Nephron progenitor cell (in vitro differentiated cells): ENCODE data around the gene MYO3B.
A peak's percentile ranks its signal among the peaks of the same experiment; 100 is the strongest.

Experiments used
- DNase-seq: peaks from one replicate; pipeline ENCODE4 v3.0.0; 2021
- H3K27ac Mint-ChIP-seq: 2 replicates; pipeline ENCODE4 v1.8.0; 2021; ENCODE audit warnings: mild to moderate bottlenecking, moderate library complexity, mixed read lengths
- H3K27me3 Mint-ChIP-seq: 2 replicates; pipeline ENCODE4 v1.8.0; 2021; ENCODE audit warnings: mild to moderate bottlenecking, low read depth, mixed read lengths; ENCODE audit not compliant: poor library complexity
- H3K36me3 Mint-ChIP-seq: 2 replicates; pipeline ENCODE4 v1.8.0; 2021; ENCODE audit warnings: low read depth, mixed read lengths
- H3K4me1 Mint-ChIP-seq: 2 replicates; pipeline ENCODE4 v1.8.0; 2021; ENCODE audit warnings: mixed read lengths
- H3K4me3 Mint-ChIP-seq: 2 replicates; pipeline ENCODE4 v1.8.0; 2021; ENCODE audit warnings: mild to moderate bottlenecking, moderate library complexity, mixed read lengths
- H3K9me3 Mint-ChIP-seq: 2 replicates; pipeline ENCODE4 v1.8.0; 2021; ENCODE audit warnings: mild to moderate bottlenecking, moderate library complexity, mixed read lengths
- CTCF ChIP-seq: fragments of 200-600 bp; sonication (generic); IDR thresholded peaks from 2 replicates; pipeline ENCODE4 v1.5.0; 2021; ENCODE audit warnings: antibody characterized with exemption

The MYO3B gene

GRCh38 chr2:170235860-170236679 lies 58.1 kb downstream of the MYO3B start:
- peak; percentile 66 for DNase-seq
- Mint-ChIP-seq H3K4me3 (no peak overlapping the region), H3K4me1 (peaks cover 42% of the 10 kb centered on the region), H3K9me3 (no peaks in the 10 kb centered on the region), H3K27ac (no peak overlapping the region), H3K36me3 (no peaks in the 10 kb centered on the region), H3K27me3 (peaks cover 10% of the 10 kb centered on the region)
- TF ChIP-seq CTCF, result peak; percentile 66

- Mint-ChIP-seq H3K9me3 (no peaks in the 10 kb centered on the region), H3K4me3 (no peak overlapping the region), H3K36me3 (no peaks in the 10 kb centered on the region), H3K4me1 (peaks cover 44% of the 10 kb centered on the region), H3K27ac (no peak overlapping the region), H3K27me3 (peaks cover 10% of the 10 kb centered on the region)
- TF ChIP-seq CTCF, result no peak
- no peak for DNase-seq
Measured at GRCh38 chr2:170236680-170237047, 58.7 kb downstream of the MYO3B start.

- H3K9me3 Mint-ChIP-seq, result no peaks in the 10 kb centered on the region
- no peak overlapping the region for H3K27ac Mint-ChIP-seq
- no peak for DNase-seq
- peaks cover 10% of the 10 kb centered on the region for H3K27me3 Mint-ChIP-seq
- peaks cover 47% of the 10 kb centered on the region for H3K4me1 Mint-ChIP-seq
- no peaks in the 10 kb centered on the region for H3K36me3 Mint-ChIP-seq
- no peak for TF ChIP-seq CTCF
- no peak overlapping the region for H3K4me3 Mint-ChIP-seq
Measured at GRCh38 chr2:170237572-170238120, 59.7 kb downstream of the MYO3B start.

- no peak for DNase-seq
- no peaks in the 10 kb centered on the region for H3K36me3 Mint-ChIP-seq
- peaks cover 5% of the 10 kb centered on the region for H3K27me3 Mint-ChIP-seq
- no peaks in the 10 kb centered on the region for H3K9me3 Mint-ChIP-seq
- no peak for TF ChIP-seq CTCF
- H3K4me3 Mint-ChIP-seq, result no peak overlapping the region
- H3K27ac Mint-ChIP-seq, result no peak overlapping the region
- peaks cover 47% of the 10 kb centered on the region for H3K4me1 Mint-ChIP-seq
Measured at GRCh38 chr2:170238776-170239175, 60.8 kb downstream of the MYO3B start.

GRCh38 chr2:170240629-170241028 lies 62.7 kb downstream of the MYO3B start:
- H3K36me3 Mint-ChIP-seq, result no peaks in the 10 kb centered on the region
- H3K4me3 Mint-ChIP-seq, result no peak overlapping the region
- H3K27me3 Mint-ChIP-seq, result peaks cover 5% of the 10 kb centered on the region
- no peak for DNase-seq
- no peaks in the 10 kb centered on the region for H3K9me3 Mint-ChIP-seq
- peaks cover 47% of the 10 kb centered on the region for H3K4me1 Mint-ChIP-seq
- no peak for TF ChIP-seq CTCF
- H3K27ac Mint-ChIP-seq, result no peak overlapping the region

GRCh38 chr2:170241756-170242155 lies 63.8 kb downstream of the MYO3B start:
- no peak for DNase-seq
- H3K36me3 Mint-ChIP-seq, result no peaks in the 10 kb centered on the region
- TF ChIP-seq CTCF, result no peak
- no peak overlapping the region for H3K4me3 Mint-ChIP-seq
- H3K27me3 Mint-ChIP-seq, result peaks cover 5% of the 10 kb centered on the region
- H3K27ac Mint-ChIP-seq, result no peak overlapping the region
- H3K4me1 Mint-ChIP-seq, result peaks cover 42% of the 10 kb centered on the region
- no peaks in the 10 kb centered on the region for H3K9me3 Mint-ChIP-seq
